ENCODE measurements around the gene ATP8B1. TPM values are rescaled to one million over a fixed set of nuclear protein-coding genes. Genes with fewer than 3 reads are reported as not detected.

ATP8B1 gene
- polyA plus RNA-seq, 2 of the 4 experiments (the other 2 are of a cell fraction): 7.1 to 23.4 TPM

GRCh38 chr18:57674891-57675290 lies 128.2 kb downstream of the ATP8B1 start:
- TF ChIP-seq RAD21 (conservative IDR thresholded peaks at IDR 0.05 in 1 of 2, IDR thresholded peaks at IDR 0.05 in 1 of 2): no peak
- TF ChIP-seq RCOR1 (IDR thresholded peaks at IDR 0.05; ENCODE audit: low read depth, low read length): no peak
- no peak for TF ChIP-seq E2F6 (IDR thresholded peaks at IDR 0.05; ENCODE audit: borderline replicate concordance, low read depth)
- no peak for TF ChIP-seq ESRRA (IDR thresholded peaks at IDR 0.05; ENCODE audit: borderline replicate concordance, low read length)
- TF ChIP-seq EHF (CRISPR knock-in tag; IDR thresholded peaks at IDR 0.05): no peak
- no peak for TF ChIP-seq JUN (IDR thresholded peaks at IDR 0.05)
- TF ChIP-seq NPAS2 (CRISPR knock-in tag; IDR thresholded peaks at IDR 0.05; ENCODE audit: borderline replicate concordance): no peak
- no peak for TF ChIP-seq HOXB5 (CRISPR knock-in tag; IDR thresholded peaks at IDR 0.05)
- TF ChIP-seq CHD4 (IDR thresholded peaks at IDR 0.05; ENCODE audit: borderline replicate concordance): no peak
- no peak for TF ChIP-seq NR3C1 (IDR thresholded peaks at IDR 0.05)
- no peak for TF ChIP-seq CBX8 (IDR thresholded peaks at IDR 0.05)
- no peak for TF ChIP-seq BCL3 (IDR thresholded peaks at IDR 0.05)
- no peak for TF ChIP-seq ZC3H11A (IDR thresholded peaks at IDR 0.05)
- CTCF ChIA-PET: no interaction called here
- Histone ChIP-seq H3K4me1 (no peaks in the 10 kb centered on the region), H3K9me3 (peaks cover 9% of the 10 kb centered on the region; the same call in 1 of the 3 replicates), H3K27ac (no peak overlapping the region), H3K4me3 (no peak overlapping the region), H3K4me2 (no peak overlapping the region)
- 90% methylated on average over 5 of the region's 5 CpGs for WGBS (ENCODE audit: missing lambda C conversion rate)
- DNase-seq (ENCODE audit: low read depth in 1 of 2, low spot score in 1 of 2) (no peak), FAIRE-seq (no peak), ATAC-seq (no peak)
- POLR2A ChIA-PET: no interaction called here

GRCh38 chr18:57670046-57670445 lies 133.1 kb downstream of the ATP8B1 start:
- ATAC-seq (no peak), DNase-seq (ENCODE audit: low read depth in 1 of 2, low spot score in 1 of 2) (no peak), FAIRE-seq (no peak)
- ChIA-PET POLR2A (no interaction called here), CTCF (interaction anchor here (0.6 to 0.7 kb wide), 2 partner anchors 513 to 716 kb away, joined by 3 to 5 read pairs; no protein-coding TSS in a partner anchor)
- 88% methylated on average over 5 of the region's 5 CpGs for WGBS (ENCODE audit: missing lambda C conversion rate)
- Histone ChIP-seq H3K4me1 (peaks cover 28% of the 10 kb centered on the region), H3K4me3 (no peak overlapping the region), H3K27ac (no peak overlapping the region), H3K4me2 (no peak overlapping the region), H3K9me3 (peaks cover 9% of the 10 kb centered on the region; the same call in 1 of the 3 replicates)
- no peak for TF ChIP-seq PBX3 (IDR thresholded peaks at IDR 0.05)
- no peak for TF ChIP-seq MAFK (IDR thresholded peaks at IDR 0.05; ENCODE audit: partially characterized antibody)
- no peak for TF ChIP-seq ZSCAN20 (CRISPR knock-in tag; IDR thresholded peaks at IDR 0.05)
- no peak for TF ChIP-seq POLR2AphosphoS2 (conservative IDR thresholded peaks at IDR 0.05; ENCODE audit: low read length)
- no peak for TF ChIP-seq BHLHE40 (IDR thresholded peaks at IDR 0.05; ENCODE audit: low read depth, low read length)
- TF ChIP-seq ZFP36 (IDR thresholded peaks at IDR 0.05; ENCODE audit: borderline replicate concordance, partially characterized antibody): no peak
- no peak for TF ChIP-seq ELK1 (IDR thresholded peaks at IDR 0.05; ENCODE audit: low read depth, low read length)
- TF ChIP-seq TFCP2L1 (CRISPR knock-in tag; IDR thresholded peaks at IDR 0.05): no peak
- no peak for TF ChIP-seq ATOH8 (CRISPR knock-in tag; IDR thresholded peaks at IDR 0.05; ENCODE audit: low read depth)
- no peak for TF ChIP-seq JUNB (IDR thresholded peaks at IDR 0.05)
- TF ChIP-seq CBX8 (IDR thresholded peaks at IDR 0.05): no peak
- TF ChIP-seq MYC (IDR thresholded peaks at IDR 0.05; ENCODE audit: borderline replicate concordance, low read length): no peak
- TF ChIP-seq HEYL (CRISPR knock-in tag; IDR thresholded peaks at IDR 0.05): no peak
- no peak for TF ChIP-seq MAZ (IDR thresholded peaks at IDR 0.05; ENCODE audit: borderline replicate concordance, low read depth, low read length)
- TF ChIP-seq HOXB5 (CRISPR knock-in tag; IDR thresholded peaks at IDR 0.05): no peak
- no peak for TF ChIP-seq KDM1A (IDR thresholded peaks at IDR 0.05; ENCODE audit: low read depth)
- TF ChIP-seq RCOR1 (IDR thresholded peaks at IDR 0.05; ENCODE audit: low read depth, low read length): no peak
- TF ChIP-seq NR3C1 (IDR thresholded peaks at IDR 0.05): no peak
- no peak for TF ChIP-seq NFE2L2 (conservative IDR thresholded peaks at IDR 0.05; ENCODE audit: low read length)

Measured in A549 (cell line).